ENCODE measurements around the gene HPCAL1. TPM values are rescaled to one million over a fixed set of nuclear protein-coding genes. Genes with fewer than 3 reads are reported as not detected.

The HPCAL1 gene
- total and polyA plus RNA-seq, 2 experiments from 2014 or later: 13.4 to 25.5 TPM

DNA sequence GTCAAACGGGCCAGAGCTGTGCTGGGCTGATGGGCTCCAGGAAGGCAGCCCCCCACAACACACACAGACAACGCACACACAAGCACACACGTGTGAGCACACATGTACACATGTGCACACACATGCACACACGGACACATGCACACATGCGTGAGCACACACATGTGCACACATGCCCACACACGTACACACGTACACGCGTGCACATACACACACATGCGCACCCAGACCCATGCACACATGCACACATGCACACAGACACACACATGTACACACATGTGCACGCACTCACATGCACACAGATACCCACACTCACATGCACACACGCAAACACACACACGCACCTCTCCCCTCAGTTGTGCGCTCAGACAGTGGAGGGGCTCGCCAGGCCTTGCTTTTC is 31.2 kb upstream of the HPCAL1 start:
- Histone ChIP-seq H3K27me3 (no peaks in the 10 kb centered on the region), H3K4me1 (ENCODE audit: low read depth) (peaks cover 4% of the 10 kb centered on the region), H3K4me3 (no peak overlapping the region), H3K27ac (no peak overlapping the region), H3K9me3 (ENCODE audit: low read depth) (no peaks in the 10 kb centered on the region), H3K36me3 (no peaks in the 10 kb centered on the region)
- DNase-seq (ENCODE audit: low read depth in 1 of 2, low spot score in 1 of 2): no peak
- TF ChIP-seq, protein P1, sequence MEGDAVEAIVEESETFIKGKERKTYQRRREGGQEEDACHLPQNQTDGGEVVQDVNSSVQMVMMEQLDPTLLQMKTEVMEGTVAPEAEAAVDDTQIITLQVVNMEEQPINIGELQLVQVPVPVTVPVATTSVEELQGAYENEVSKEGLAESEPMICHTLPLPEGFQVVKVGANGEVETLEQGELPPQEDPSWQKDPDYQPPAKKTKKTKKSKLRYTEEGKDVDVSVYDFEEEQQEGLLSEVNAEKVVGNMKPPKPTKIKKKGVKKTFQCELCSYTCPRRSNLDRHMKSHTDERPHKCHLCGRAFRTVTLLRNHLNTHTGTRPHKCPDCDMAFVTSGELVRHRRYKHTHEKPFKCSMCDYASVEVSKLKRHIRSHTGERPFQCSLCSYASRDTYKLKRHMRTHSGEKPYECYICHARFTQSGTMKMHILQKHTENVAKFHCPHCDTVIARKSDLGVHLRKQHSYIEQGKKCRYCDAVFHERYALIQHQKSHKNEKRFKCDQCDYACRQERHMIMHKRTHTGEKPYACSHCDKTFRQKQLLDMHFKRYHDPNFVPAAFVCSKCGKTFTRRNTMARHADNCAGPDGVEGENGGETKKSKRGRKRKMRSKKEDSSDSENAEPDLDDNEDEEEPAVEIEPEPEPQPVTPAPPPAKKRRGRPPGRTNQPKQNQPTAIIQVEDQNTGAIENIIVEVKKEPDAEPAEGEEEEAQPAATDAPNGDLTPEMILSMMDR (IDR thresholded peaks at IDR 0.05; ENCODE audit: low read depth, low read length): no peak

DNA sequence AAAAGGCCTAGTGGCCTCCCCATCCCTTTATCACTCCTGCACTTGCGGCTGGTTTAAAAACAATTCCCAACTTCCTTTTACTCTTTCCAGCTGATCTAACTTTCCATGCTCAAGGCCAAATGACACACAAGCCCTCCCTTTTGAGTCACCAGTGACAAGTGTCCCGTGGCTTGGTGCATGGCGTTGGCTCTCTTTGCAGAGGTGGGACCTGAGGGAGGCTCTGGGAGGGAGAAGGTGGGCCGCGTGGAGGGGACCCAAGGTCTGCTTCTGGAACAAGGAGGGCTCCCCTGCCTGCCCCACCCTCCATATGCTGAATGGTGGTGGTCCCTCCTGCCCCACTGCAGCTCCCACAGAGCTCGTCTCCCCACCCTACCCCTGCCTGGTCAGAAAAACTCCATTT is 30.8 kb upstream of the HPCAL1 start:
- Histone ChIP-seq H3K4me1 (ENCODE audit: low read depth) (peaks cover 4% of the 10 kb centered on the region), H3K36me3 (no peaks in the 10 kb centered on the region), H3K4me3 (no peak overlapping the region), H3K27me3 (no peaks in the 10 kb centered on the region), H3K9me3 (ENCODE audit: low read depth) (no peaks in the 10 kb centered on the region), H3K27ac (no peak overlapping the region)
- DNase-seq (ENCODE audit: low read depth in 1 of 2, low spot score in 1 of 2): no peak
- TF ChIP-seq, protein P1 (IDR thresholded peaks at IDR 0.05; ENCODE audit: low read depth, low read length): no peak

DNA sequence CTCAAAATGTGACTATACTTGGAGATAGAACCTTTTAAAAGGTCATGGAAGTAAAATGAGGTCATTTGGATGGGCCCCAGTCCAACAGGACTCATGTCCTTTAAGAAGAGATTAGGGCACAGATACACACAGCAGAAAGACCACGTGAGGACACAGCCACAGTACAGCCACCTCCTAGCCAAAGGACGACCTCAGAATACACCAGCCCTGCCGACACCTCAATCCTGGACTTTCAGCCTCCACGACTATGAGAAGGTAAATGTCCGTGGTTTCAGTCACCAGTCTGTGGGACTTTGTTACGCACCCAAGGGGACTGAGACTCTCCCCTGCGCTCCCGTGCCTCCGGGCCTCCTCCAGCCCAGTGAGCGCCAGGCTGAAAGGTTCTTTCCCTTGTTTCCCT is 30.2 kb upstream of the HPCAL1 start:
- TF ChIP-seq, protein P1 (IDR thresholded peaks at IDR 0.05; ENCODE audit: low read depth, low read length): no peak
- Histone ChIP-seq H3K9me3 (ENCODE audit: low read depth) (no peaks in the 10 kb centered on the region), H3K27ac (no peak overlapping the region), H3K36me3 (no peaks in the 10 kb centered on the region), H3K27me3 (no peaks in the 10 kb centered on the region), H3K4me1 (ENCODE audit: low read depth) (peaks cover 2% of the 10 kb centered on the region), H3K4me3 (no peak overlapping the region)
- DNase-seq (ENCODE audit: low read depth in 1 of 2, low spot score in 1 of 2): no peak

DNA sequence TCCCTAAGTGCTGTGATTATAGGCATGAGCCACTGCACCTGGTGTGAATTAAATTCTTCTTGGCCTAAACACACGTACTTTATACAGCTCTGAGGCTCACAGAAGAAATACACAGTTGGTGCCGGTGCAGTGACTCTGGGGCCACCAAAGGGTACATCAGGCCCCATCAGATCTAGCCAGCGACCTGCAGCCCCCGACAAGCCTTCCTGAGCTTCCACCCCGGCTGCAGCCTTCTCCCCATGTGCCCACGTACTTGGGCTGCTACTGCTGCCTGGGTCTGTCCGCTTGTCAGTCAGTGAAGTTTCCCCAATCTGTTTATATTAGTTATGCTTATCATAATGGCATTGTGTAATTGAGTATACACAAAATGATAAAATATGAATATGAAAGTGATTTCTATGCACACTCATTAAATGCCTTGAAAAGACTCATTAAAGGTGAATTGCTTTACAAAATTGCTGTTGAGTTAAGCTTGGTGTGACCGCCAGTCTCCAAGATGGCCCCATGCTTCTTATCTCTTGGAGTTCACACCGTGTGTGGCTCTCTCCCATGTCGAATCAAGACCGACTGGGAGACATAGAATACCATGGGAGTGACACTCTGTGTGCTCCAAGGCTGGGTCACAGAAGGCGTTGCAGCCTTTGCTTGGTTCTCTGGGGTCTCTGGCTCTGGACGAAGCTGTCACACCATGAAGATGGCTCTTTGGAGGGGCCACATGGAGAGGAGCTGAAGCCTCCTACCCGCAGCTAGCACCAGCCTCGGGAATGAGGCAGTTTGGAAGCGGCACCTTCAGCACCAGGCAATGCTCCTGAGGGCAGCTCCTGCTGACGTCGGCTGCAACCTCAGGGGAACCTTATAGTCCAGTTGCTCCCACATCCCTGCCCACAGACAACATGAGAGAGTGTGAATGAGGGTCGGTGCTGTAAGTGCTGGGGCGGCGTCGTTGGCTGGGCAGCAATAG is 29.2 kb upstream of the HPCAL1 start:
- Histone ChIP-seq H3K4me3 (no peak overlapping the region), H3K27ac (no peak overlapping the region), H3K27me3 (no peaks in the 10 kb centered on the region), H3K4me1 (ENCODE audit: low read depth) (no peaks in the 10 kb centered on the region), H3K36me3 (no peaks in the 10 kb centered on the region), H3K9me3 (ENCODE audit: low read depth) (no peaks in the 10 kb centered on the region)
- TF ChIP-seq, protein P1 (IDR thresholded peaks at IDR 0.05; ENCODE audit: low read depth, low read length): no peak
- DNase-seq (ENCODE audit: low read depth in 1 of 2, low spot score in 1 of 2): no peak

DNA sequence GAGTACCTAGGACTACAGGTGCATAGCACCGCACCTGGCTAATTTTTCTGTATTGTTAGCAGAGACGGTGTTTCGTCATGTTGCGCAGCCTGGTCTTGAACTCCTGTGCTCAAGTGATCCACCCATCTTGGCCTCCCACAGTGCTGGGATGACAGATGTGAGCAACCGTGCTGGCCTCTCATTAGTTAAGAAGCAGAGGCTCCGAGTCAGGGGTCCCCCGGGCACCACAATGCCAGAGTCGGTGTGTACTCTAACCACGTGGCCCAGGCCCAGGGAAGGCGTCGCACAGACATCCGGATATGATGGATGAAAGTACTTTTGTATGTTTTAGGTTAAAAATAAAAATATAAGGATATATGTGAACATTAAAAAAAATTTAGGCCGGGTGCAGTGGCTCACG is 28.3 kb upstream of the HPCAL1 start:
- H3K27ac ChIP-seq: no peak overlapping the region
- no peaks in the 10 kb centered on the region for H3K9me3 ChIP-seq (ENCODE audit: low read depth)
- H3K4me3 ChIP-seq: no peak overlapping the region
- TF ChIP-seq, protein P1 (IDR thresholded peaks at IDR 0.05; ENCODE audit: low read depth, low read length): no peak
- no peaks in the 10 kb centered on the region for H3K27me3 ChIP-seq
- DNase-seq (ENCODE audit: low read depth in 1 of 2, low spot score in 1 of 2): no peak
- H3K4me1 ChIP-seq (ENCODE audit: low read depth): no peaks in the 10 kb centered on the region
- no peaks in the 10 kb centered on the region for H3K36me3 ChIP-seq
